ENCODE measurements around the gene DDX28.
A peak's percentile ranks its signal among the peaks of the same experiment; 100 is the strongest.

The DDX28 gene, protein sequence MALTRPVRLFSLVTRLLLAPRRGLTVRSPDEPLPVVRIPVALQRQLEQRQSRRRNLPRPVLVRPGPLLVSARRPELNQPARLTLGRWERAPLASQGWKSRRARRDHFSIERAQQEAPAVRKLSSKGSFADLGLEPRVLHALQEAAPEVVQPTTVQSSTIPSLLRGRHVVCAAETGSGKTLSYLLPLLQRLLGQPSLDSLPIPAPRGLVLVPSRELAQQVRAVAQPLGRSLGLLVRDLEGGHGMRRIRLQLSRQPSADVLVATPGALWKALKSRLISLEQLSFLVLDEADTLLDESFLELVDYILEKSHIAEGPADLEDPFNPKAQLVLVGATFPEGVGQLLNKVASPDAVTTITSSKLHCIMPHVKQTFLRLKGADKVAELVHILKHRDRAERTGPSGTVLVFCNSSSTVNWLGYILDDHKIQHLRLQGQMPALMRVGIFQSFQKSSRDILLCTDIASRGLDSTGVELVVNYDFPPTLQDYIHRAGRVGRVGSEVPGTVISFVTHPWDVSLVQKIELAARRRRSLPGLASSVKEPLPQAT

DNA sequence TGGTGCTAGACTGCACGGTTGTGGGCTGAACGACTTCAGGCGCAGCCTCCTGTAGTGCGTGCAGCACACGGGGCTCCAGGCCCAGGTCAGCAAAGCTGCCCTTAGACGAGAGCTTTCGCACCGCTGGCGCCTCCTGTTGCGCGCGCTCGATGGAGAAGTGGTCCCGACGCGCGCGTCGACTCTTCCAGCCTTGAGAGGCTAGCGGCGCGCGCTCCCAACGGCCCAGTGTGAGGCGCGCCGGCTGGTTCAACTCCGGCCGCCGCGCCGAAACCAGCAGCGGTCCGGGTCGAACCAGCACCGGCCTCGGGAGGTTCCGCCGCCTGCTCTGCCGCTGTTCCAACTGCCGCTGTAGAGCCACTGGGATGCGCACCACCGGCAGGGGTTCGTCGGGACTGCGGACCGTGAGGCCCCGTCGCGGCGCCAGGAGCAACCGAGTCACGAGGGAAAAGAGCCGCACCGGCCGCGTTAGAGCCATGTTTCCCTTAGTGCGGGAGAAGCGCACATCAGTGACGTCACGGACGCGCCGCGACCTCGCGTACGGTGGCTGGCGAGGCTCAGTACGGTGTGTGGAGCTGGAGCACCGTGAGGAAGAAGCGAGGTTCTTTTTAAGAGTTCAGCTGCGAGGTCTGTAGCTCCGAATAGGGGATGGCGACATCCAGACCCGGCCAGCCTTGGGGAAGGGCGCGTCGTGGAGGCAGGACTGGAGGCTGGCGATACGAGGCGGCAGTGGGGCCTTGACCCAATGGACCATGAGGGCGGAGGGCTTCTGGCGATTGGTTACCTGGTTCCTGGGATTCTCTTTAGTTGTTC, at the start of gene DDX28, which contains the start of gene DUS2:
DDX28 (minus strand) TSS at position 505 of the 810 bp plus-strand sequence; CDS start at position 475, 30 bp downstream.
DUS2 (plus strand) TSS at position 557 of the 810 bp plus-strand sequence. CDS start 14,740 bp downstream, outside the sequence.
- peak within 1 kb of the TSS; percentile 79 for H3K27ac ChIP-seq (ENCODE audit: low read depth, low read length)
- H3K4me3 ChIP-seq (ENCODE audit: low read depth in 1 of 5, low read length in 5 of 5), result peak within 1 kb of the TSS; percentile 85 to 100 (median 97)
- H3K36me3 ChIP-seq (ENCODE audit: control insufficient read depth in 5 of 5, insufficient read depth in 5 of 5, low read length in 5 of 5), result peaks cover 0 to 16% (median 10%) of the 10 kb centered on the region in 5 donors
- H3K4me1 ChIP-seq (ENCODE audit: control insufficient read depth in 5 of 5, insufficient read depth in 5 of 5, low read length in 5 of 5), result peaks cover 9 to 33% (median 27%) of the 10 kb centered on the region in 5 donors
- H3K9ac ChIP-seq (ENCODE audit: low read length in 5 of 5), result peak within 1 kb of the TSS; percentile 86 to 100 (median 98)
- no peaks in the 10 kb centered on the region for H3K9me3 ChIP-seq (ENCODE audit: control insufficient read depth in 5 of 5, low read length in 5 of 5)
- no peaks in the 10 kb centered on the region for H3K27me3 ChIP-seq (ENCODE audit: control insufficient read depth in 5 of 5, insufficient read depth in 4 of 5, low read length in 5 of 5)

DNA sequence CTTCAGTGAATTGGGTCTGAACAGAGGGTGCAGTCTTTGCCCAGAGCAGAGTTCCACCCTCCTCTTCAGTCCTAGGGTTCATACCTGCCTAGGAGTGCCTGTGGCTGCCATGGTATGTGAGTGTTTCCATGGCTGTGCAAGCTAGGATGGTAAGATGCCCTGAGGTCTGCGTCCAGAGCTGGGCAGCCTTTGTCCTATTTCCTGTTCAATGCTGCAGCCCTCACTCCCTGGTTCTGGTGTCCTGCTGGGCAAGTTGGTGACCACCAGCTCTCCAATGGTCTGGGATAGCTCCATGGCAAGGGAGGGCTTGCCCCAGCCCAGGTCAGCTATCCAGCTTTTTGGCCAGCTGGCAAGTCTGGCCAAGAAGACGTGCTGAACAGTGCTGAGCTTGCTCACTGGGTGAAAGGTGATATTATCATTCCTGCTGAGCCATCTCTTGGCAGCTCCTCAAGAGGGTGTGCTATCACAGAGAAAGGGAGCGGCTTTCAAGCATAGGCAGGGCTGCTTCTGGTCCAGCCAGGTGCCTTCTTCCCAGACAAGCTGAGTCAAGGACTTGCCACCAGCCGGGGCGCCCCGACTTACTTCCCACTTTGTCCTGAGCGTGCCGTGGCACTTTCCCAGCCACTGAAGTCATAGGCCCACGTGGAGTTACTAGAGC, 49.1 kb upstream of the DDX28 start:
- no peaks in the 10 kb centered on the region for H3K9me3 ChIP-seq (ENCODE audit: control insufficient read depth in 5 of 5, low read length in 5 of 5)
- peaks cover 0 to 48% (median 28%) of the 10 kb centered on the region in 5 donors for H3K36me3 ChIP-seq (ENCODE audit: control insufficient read depth in 5 of 5, insufficient read depth in 5 of 5, low read length in 5 of 5)
- no peaks in the 10 kb centered on the region for H3K27me3 ChIP-seq (ENCODE audit: control insufficient read depth in 5 of 5, insufficient read depth in 4 of 5, low read length in 5 of 5)
- H3K4me1 ChIP-seq (ENCODE audit: control insufficient read depth in 5 of 5, insufficient read depth in 5 of 5, low read length in 5 of 5), result peaks cover 4 to 64% (median 45%) of the 10 kb centered on the region in 5 donors
- H3K27ac ChIP-seq (ENCODE audit: low read depth, low read length), result peak overlapping the region; percentile 23
- H3K4me3 ChIP-seq (ENCODE audit: low read depth in 1 of 5, low read length in 5 of 5), result peak overlapping the region in 2 of 5 donors; percentile 1 to 28
- no peak overlapping the region for H3K9ac ChIP-seq (ENCODE audit: low read length in 5 of 5)

DNA sequence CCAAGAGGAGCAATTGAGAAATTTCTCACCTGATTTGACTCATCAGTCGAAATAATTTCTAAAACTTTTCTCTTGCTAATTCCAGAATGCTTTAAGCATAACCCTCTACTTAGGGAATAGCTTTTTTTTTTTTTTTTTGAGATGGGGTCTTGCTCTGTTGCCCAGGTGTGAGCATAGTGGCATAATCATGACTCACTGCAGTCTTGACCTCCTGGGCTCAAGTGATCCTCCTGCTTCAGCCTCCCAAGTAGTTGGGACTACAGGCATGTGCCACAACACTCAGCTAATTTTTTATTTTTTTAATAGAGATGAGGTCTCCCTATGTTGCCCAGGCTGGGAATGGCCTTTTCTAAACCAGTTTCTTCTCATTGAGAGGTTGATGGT, 48.5 kb upstream of the DDX28 start:
- Histone ChIP-seq H3K4me1 (ENCODE audit: control insufficient read depth in 5 of 5, insufficient read depth in 5 of 5, low read length in 5 of 5) (peaks cover 4 to 62% (median 43%) of the 10 kb centered on the region in 5 donors), H3K9me3 (ENCODE audit: control insufficient read depth in 5 of 5, low read length in 5 of 5) (no peaks in the 10 kb centered on the region), H3K9ac (ENCODE audit: low read length in 5 of 5) (no peak overlapping the region), H3K27me3 (ENCODE audit: control insufficient read depth in 5 of 5, insufficient read depth in 4 of 5, low read length in 5 of 5) (no peaks in the 10 kb centered on the region), H3K27ac (ENCODE audit: low read depth, low read length) (no peak overlapping the region), H3K36me3 (ENCODE audit: control insufficient read depth in 5 of 5, insufficient read depth in 5 of 5, low read length in 5 of 5) (peaks cover 0 to 48% (median 26%) of the 10 kb centered on the region in 5 donors), H3K4me3 (ENCODE audit: low read depth in 1 of 5, low read length in 5 of 5) (no peak overlapping the region)

DNA sequence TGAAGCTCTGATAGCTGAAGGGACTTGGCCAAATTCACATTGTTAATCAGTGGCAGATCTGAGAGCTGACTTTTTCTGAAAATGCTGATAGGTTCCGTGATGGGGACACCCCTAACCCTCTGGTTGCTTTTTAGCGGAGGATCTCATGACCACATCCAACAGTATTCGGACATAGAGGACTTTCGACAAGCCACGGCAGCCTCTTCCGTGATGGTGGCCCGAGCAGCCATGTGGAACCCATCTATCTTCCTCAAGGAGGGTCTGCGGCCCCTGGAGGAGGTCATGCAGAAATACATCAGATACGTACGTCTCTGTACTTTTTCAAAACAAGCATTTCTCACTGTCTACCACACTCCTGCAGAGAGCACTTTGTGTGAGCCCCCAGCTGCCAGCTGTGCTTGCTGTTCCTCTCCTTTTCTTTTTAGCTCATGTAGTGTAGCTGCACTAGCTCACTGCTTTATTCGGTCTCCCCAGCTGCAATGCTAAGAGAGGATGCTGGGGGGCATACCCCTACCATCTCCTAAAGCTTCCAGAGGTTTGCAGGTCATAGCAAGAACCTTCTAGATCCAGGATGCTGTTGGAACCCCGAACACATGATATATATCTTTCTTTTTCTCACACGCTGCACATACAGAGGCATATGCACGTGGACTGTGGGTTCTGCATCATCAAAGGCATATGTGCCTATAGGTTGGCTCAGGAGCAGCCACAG, 47.9 kb upstream of the DDX28 start:
- Histone ChIP-seq H3K4me1 (ENCODE audit: control insufficient read depth in 5 of 5, insufficient read depth in 5 of 5, low read length in 5 of 5) (peaks cover 6 to 61% (median 40%) of the 10 kb centered on the region in 5 donors), H3K27me3 (ENCODE audit: control insufficient read depth in 5 of 5, insufficient read depth in 4 of 5, low read length in 5 of 5) (no peaks in the 10 kb centered on the region), H3K9me3 (ENCODE audit: control insufficient read depth in 5 of 5, low read length in 5 of 5) (no peaks in the 10 kb centered on the region), H3K4me3 (ENCODE audit: low read depth in 1 of 5, low read length in 5 of 5) (no peak overlapping the region), H3K9ac (ENCODE audit: low read length in 5 of 5) (no peak overlapping the region), H3K36me3 (ENCODE audit: control insufficient read depth in 5 of 5, insufficient read depth in 5 of 5, low read length in 5 of 5) (peaks cover 0 to 45% (median 28%) of the 10 kb centered on the region in 5 donors), H3K27ac (ENCODE audit: low read depth, low read length) (no peak overlapping the region)

DNA sequence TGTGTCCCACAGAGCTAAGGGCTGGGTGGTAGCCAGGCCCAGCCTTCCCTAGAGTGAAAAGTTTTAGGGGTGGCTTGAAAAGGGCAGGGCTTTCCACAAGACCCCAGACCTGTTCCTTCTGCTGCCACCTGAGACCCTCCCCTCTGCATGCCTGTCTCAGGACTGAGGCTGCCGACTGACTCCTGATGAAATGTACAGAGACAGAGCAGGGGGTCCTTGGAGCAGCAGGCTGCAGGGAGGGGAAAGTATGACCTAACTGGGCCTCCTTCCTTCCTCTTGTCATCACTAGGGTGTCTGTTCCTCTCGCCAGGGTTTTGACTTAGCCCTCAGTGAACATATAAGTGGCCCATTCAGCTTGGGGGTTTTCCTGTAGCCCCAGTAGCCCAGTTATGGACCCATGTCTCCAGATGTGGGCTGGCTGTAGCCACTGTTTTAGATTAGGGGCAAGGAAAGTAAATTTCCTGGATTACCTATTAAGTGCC, 47.3 kb upstream of the DDX28 start:
- Histone ChIP-seq H3K4me1 (ENCODE audit: control insufficient read depth in 5 of 5, insufficient read depth in 5 of 5, low read length in 5 of 5) (peaks cover 8 to 62% (median 46%) of the 10 kb centered on the region in 5 donors), H3K9ac (ENCODE audit: low read length in 5 of 5) (no peak overlapping the region), H3K27ac (ENCODE audit: low read depth, low read length) (no peak overlapping the region), H3K9me3 (ENCODE audit: control insufficient read depth in 5 of 5, low read length in 5 of 5) (no peaks in the 10 kb centered on the region), H3K36me3 (ENCODE audit: control insufficient read depth in 5 of 5, insufficient read depth in 5 of 5, low read length in 5 of 5) (peaks cover 0 to 39% (median 22%) of the 10 kb centered on the region in 5 donors), H3K27me3 (ENCODE audit: control insufficient read depth in 5 of 5, insufficient read depth in 4 of 5, low read length in 5 of 5) (no peaks in the 10 kb centered on the region), H3K4me3 (ENCODE audit: low read depth in 1 of 5, low read length in 5 of 5) (no peak overlapping the region)

DNA sequence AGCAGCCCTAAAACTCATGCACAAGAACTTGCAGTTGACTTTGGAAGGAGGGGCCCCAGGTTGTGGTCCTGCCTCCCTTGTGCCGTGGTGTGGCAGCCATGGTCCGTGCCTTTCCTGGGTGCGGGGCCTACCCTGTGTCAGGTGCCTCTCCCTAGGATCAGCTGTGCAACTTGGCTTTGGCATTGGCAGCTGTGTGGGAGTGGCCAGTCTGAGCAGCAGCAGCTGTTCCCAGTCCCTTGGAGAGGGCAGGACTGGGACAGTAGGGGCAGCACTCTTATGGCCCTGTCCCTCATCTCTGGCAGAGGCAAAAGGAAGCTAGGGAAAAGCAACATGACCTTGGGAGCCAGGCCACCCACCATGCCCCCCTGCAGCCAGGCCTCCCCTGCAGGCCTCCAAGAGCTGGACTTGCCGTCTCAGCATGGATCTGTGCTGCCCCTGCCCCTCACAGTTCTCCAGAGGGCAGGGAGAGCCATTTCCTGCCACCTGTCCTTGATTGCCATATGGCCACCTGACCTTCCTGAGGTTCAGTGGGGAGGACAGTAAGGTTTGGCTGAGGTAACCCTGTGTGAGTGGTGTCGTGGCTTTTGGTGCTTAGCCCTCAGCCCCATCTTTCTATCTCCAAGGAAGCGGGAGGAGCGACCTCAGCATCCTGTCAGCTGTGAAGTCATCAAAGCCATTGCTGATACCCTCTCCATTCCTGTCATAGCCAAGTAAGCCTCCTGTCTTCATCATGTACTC, 46.6 kb upstream of the DDX28 start:
- Histone ChIP-seq H3K4me3 (ENCODE audit: low read depth in 1 of 5, low read length in 5 of 5) (no peak overlapping the region), H3K4me1 (ENCODE audit: control insufficient read depth in 5 of 5, insufficient read depth in 5 of 5, low read length in 5 of 5) (peaks cover 13 to 64% (median 52%) of the 10 kb centered on the region in 5 donors), H3K9me3 (ENCODE audit: control insufficient read depth in 5 of 5, low read length in 5 of 5) (no peaks in the 10 kb centered on the region), H3K27ac (ENCODE audit: low read depth, low read length) (no peak overlapping the region), H3K9ac (ENCODE audit: low read length in 5 of 5) (peak overlapping the region in 1 of 5 donors; percentile 44), H3K27me3 (ENCODE audit: control insufficient read depth in 5 of 5, insufficient read depth in 4 of 5, low read length in 5 of 5) (no peaks in the 10 kb centered on the region), H3K36me3 (ENCODE audit: control insufficient read depth in 5 of 5, insufficient read depth in 5 of 5, low read length in 5 of 5) (peaks cover 0 to 35% (median 21%) of the 10 kb centered on the region in 5 donors)

DNA sequence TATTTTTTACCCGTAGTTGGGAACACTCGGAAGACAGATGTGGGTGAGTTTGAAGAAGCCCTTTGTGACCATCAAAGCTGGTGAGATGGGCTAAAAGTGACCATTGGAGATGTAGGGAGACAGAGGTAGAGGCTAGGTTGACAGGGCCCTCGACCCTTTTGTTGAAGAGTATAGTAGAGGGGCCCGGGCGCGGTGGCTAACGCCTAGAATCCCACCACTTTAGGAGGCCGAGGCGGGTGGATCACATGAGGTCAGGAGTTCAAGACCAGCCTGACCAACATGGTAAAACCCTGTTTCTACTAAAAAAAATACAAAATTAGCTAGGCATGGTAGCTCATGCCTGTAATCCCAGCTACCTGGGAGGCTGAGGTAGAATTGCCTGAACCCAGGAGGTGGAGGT, 45.9 kb upstream of the DDX28 start:
- H3K36me3 ChIP-seq (ENCODE audit: control insufficient read depth in 5 of 5, insufficient read depth in 5 of 5, low read length in 5 of 5), result peaks cover 0 to 28% (median 14%) of the 10 kb centered on the region in 5 donors
- H3K27ac ChIP-seq (ENCODE audit: low read depth, low read length), result peak overlapping the region; percentile 15
- no peaks in the 10 kb centered on the region for H3K9me3 ChIP-seq (ENCODE audit: control insufficient read depth in 5 of 5, low read length in 5 of 5)
- H3K27me3 ChIP-seq (ENCODE audit: control insufficient read depth in 5 of 5, insufficient read depth in 4 of 5, low read length in 5 of 5), result no peaks in the 10 kb centered on the region
- peaks cover 15 to 64% (median 57%) of the 10 kb centered on the region in 5 donors for H3K4me1 ChIP-seq (ENCODE audit: control insufficient read depth in 5 of 5, insufficient read depth in 5 of 5, low read length in 5 of 5)
- no peak overlapping the region for H3K4me3 ChIP-seq (ENCODE audit: low read depth in 1 of 5, low read length in 5 of 5)
- H3K9ac ChIP-seq (ENCODE audit: low read length in 5 of 5), result no peak overlapping the region

DNA sequence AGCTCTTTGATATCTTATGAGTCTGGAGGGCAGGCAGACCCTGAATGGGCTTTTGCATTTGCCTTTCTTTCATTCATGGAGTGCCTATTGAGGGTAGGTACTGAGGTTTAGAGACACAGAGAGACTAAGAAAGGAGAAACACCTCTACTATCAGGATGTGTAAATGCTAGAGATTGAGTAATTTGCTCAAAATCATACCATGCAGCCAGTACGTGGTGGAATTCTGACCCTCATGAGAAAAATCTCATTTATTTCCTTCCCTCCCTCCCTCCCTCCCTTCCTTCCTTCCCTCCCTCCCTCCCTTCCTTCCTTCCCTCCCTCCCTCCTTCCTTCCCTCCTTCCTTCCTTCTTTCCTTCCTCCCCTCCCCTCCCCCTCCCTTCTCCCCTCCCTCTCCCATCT, 43.7 kb upstream of the DDX28 start:
- H3K4me3 ChIP-seq (ENCODE audit: low read depth in 1 of 5, low read length in 5 of 5), result no peak overlapping the region
- H3K27me3 ChIP-seq (ENCODE audit: control insufficient read depth in 5 of 5, insufficient read depth in 4 of 5, low read length in 5 of 5), result no peaks in the 10 kb centered on the region
- H3K9ac ChIP-seq (ENCODE audit: low read length in 5 of 5), result no peak overlapping the region
- peaks cover 0 to 18% (median 12%) of the 10 kb centered on the region in 5 donors for H3K36me3 ChIP-seq (ENCODE audit: control insufficient read depth in 5 of 5, insufficient read depth in 5 of 5, low read length in 5 of 5)
- H3K9me3 ChIP-seq (ENCODE audit: control insufficient read depth in 5 of 5, low read length in 5 of 5), result no peaks in the 10 kb centered on the region
- H3K4me1 ChIP-seq (ENCODE audit: control insufficient read depth in 5 of 5, insufficient read depth in 5 of 5, low read length in 5 of 5), result peaks cover 11 to 51% (median 47%) of the 10 kb centered on the region in 5 donors
- H3K27ac ChIP-seq (ENCODE audit: low read depth, low read length), result peak overlapping the region; percentile 74

Measured in subcutaneous abdominal adipose tissue (tissue), 5 donors.